Measurements from ENCODE around the gene MISP3.

Gene MISP3

DNA sequence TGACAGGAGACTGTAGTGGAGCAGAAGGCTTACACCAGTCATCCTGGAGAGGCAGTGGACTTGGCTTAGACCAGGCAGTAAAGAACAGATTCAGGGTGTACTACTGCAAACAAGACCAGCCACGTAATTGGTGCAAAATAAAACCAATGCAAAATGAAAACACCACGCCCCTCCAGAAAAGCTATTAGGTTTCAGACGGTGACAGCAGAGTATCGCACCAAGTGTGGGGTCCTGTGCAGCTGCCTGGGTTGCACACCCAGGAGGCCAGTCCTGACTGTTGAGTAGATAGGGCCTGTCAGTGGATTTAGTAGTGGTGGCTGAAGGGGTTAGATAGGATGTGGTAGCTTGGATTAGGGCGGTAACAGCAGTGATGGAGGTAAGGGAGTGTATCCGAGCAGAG, 50.3 kb downstream of the MISP3 start:
- peak; percentile 25 for DNase-seq (ENCODE audit: low spot score)

Measured in NAMALWA (cell line).